Measurements from ENCODE around the gene USHBP1. TPM values are rescaled to one million over a fixed set of nuclear protein-coding genes. Genes with fewer than 3 reads are reported as not detected.

Gene USHBP1
- total RNA-seq, 1 experiment from 2014 or later = 0.26 TPM

- CTCF ChIA-PET = interaction anchor here (0.6 to 0.7 kb wide), 2 partner anchors 128 to 230 kb away, joined by 3 read pairs; no protein-coding TSS in a partner anchor
- no peak for TF ChIP-seq CTCF (IDR thresholded peaks at IDR 0.05; ENCODE audit: unreplicated experiment)
- intact Hi-C loops (cut with micrococcal nuclease; ENCODE audit: unreplicated experiment) = no loop called here
- no peak overlapping the region for H3K27ac Mint-ChIP-seq (ENCODE audit: unreplicated experiment)
- no peaks in the 10 kb centered on the region for H3K27me3 Mint-ChIP-seq (ENCODE audit: unreplicated experiment)
- no peak for DNase-seq
- no TSS peak for BruUV-seq (replicated peaks)
- no peaks in the 10 kb centered on the region for H3K4me1 Mint-ChIP-seq (ENCODE audit: low read depth, unreplicated experiment)
- no peaks in the 10 kb centered on the region for H3K9me3 Mint-ChIP-seq (ENCODE audit: low read depth, unreplicated experiment)
- H3K36me3 Mint-ChIP-seq (ENCODE audit: insufficient read depth, unreplicated experiment) = peaks cover 45% of the 10 kb centered on the region
- H3K4me3 Mint-ChIP-seq (ENCODE audit: low read depth, unreplicated experiment) = no peak overlapping the region
Measured at GRCh38 chr19:17227798-17228367, 36.7 kb downstream of the USHBP1 start.

- no peak for TF ChIP-seq CTCF (IDR thresholded peaks at IDR 0.05; ENCODE audit: unreplicated experiment)
- CTCF ChIA-PET = interaction anchor here (0.6 to 1.4 kb wide), 2 partner anchors 11 to 1800 kb away, joined by 4 to 5 read pairs; partner anchors contain the start of gene USE1
- no TSS peak for BruUV-seq (replicated peaks)
Measured at GRCh38 chr19:17226002-17226933, 38.3 kb downstream of the USHBP1 start, which contains the start of gene OCEL1. TSS of gene OCEL1 (plus strand) at chr19:17226226. CDS start at chr19:17226248, 22 bp downstream.

GRCh38 chr19:17225053-17225452, 39.5 kb downstream of the USHBP1 start:
- no peaks in the 10 kb centered on the region for H3K27me3 Mint-ChIP-seq (ENCODE audit: unreplicated experiment)
- peak overlapping the region; percentile 91 for H3K4me3 Mint-ChIP-seq (ENCODE audit: low read depth, unreplicated experiment)
- CTCF ChIA-PET = no interaction called here
- no peak for DNase-seq
- no peaks in the 10 kb centered on the region for H3K4me1 Mint-ChIP-seq (ENCODE audit: low read depth, unreplicated experiment)
- no TSS peak for BruUV-seq (replicated peaks)
- no peaks in the 10 kb centered on the region for H3K9me3 Mint-ChIP-seq (ENCODE audit: low read depth, unreplicated experiment)
- intact Hi-C loops (cut with micrococcal nuclease; ENCODE audit: unreplicated experiment) = no loop called here
- TF ChIP-seq CTCF (IDR thresholded peaks at IDR 0.05; ENCODE audit: unreplicated experiment) = no peak
- H3K36me3 Mint-ChIP-seq (ENCODE audit: insufficient read depth, unreplicated experiment) = peaks cover 25% of the 10 kb centered on the region
- H3K27ac Mint-ChIP-seq (ENCODE audit: unreplicated experiment) = no peak overlapping the region

More at GRCh38 chr19:17226002-17226933, 38.3 kb downstream of the USHBP1 start, which contains the start of gene OCEL1:
- peak within 1 kb of the TSS; percentile 89 for H3K27ac Mint-ChIP-seq (ENCODE audit: unreplicated experiment)
- intact Hi-C loops (cut with micrococcal nuclease; ENCODE audit: unreplicated experiment) = no loop called here
- no peaks in the 10 kb centered on the region for H3K9me3 Mint-ChIP-seq (ENCODE audit: low read depth, unreplicated experiment)
- peak within 1 kb of the TSS; percentile 91 for H3K4me3 Mint-ChIP-seq (ENCODE audit: low read depth, unreplicated experiment)
- peak; percentile 92 for DNase-seq
- H3K36me3 Mint-ChIP-seq (ENCODE audit: insufficient read depth, unreplicated experiment) = peaks cover 34% of the 10 kb centered on the region
- no peaks in the 10 kb centered on the region for H3K27me3 Mint-ChIP-seq (ENCODE audit: unreplicated experiment)
- H3K4me1 Mint-ChIP-seq (ENCODE audit: low read depth, unreplicated experiment) = no peaks in the 10 kb centered on the region

GRCh38 chr19:17220207-17220758, 44.3 kb downstream of the USHBP1 start:
- no TSS peak for BruUV-seq (replicated peaks)
- DNase-seq = peak; percentile 15
- intact Hi-C loops (cut with micrococcal nuclease; ENCODE audit: unreplicated experiment) = no loop called here
- H3K27me3 Mint-ChIP-seq (ENCODE audit: unreplicated experiment) = no peaks in the 10 kb centered on the region
- peaks cover 22% of the 10 kb centered on the region for H3K36me3 Mint-ChIP-seq (ENCODE audit: insufficient read depth, unreplicated experiment)
- H3K4me1 Mint-ChIP-seq (ENCODE audit: low read depth, unreplicated experiment) = no peaks in the 10 kb centered on the region
- H3K4me3 Mint-ChIP-seq (ENCODE audit: low read depth, unreplicated experiment) = no peak overlapping the region
- no peak overlapping the region for H3K27ac Mint-ChIP-seq (ENCODE audit: unreplicated experiment)
- no peak for TF ChIP-seq CTCF (IDR thresholded peaks at IDR 0.05; ENCODE audit: unreplicated experiment)
- CTCF ChIA-PET = interaction anchor here (0.7 kb wide), 1 partner anchor 110 kb away, joined by 5 read pairs; no protein-coding TSS in a partner anchor
- no peaks in the 10 kb centered on the region for H3K9me3 Mint-ChIP-seq (ENCODE audit: low read depth, unreplicated experiment)
